DND-41 (cell line): ENCODE results near the gene BCL7A.

ENCODE experiments used
- ATAC-seq: fragments of 200-7000 bp; cut with Tn5 transposase; 3 replicates; pipeline ENCODE4 v1.9.1; 2021; ENCODE audit warnings: low read depth; ENCODE audit not compliant: insufficient read depth
- DNase-seq: peaks from one replicate; pipeline ENCODE4 v3.0.0-alpha.2; 2020
- H2AFZ ChIP-seq: 2 replicates; pipeline ENCODE4 v1.6.0; 2012; ENCODE audit warnings: low read depth, low read length
- H3K27ac ChIP-seq: 2 replicates; pipeline ENCODE4 v1.5.1; 2012; ENCODE audit warnings: low read length, inconsistent platforms
- H3K27me3 ChIP-seq: fragments of 200-600 bp; sonication (generic); 2 replicates; pipeline ENCODE4 v1.6.0; 2012; ENCODE audit warnings: low read length, mild to moderate bottlenecking, inconsistent platforms; ENCODE audit not compliant: insufficient read depth, poor library complexity
- H3K36me3 ChIP-seq: 2 replicates; pipeline ENCODE4 v1.5.1; 2012; ENCODE audit warnings: low read length, inconsistent platforms; ENCODE audit not compliant: insufficient read depth
- H3K4me1 ChIP-seq: 2 replicates; pipeline ENCODE4 v1.5.1; 2012; ENCODE audit warnings: mild to moderate bottlenecking, low read length; ENCODE audit not compliant: insufficient read depth
- H3K4me2 ChIP-seq: 2 replicates; pipeline ENCODE4 v1.6.0; 2012; ENCODE audit warnings: mild to moderate bottlenecking, moderate library complexity, low read length, inconsistent platforms; ENCODE audit not compliant: insufficient read depth
- H3K4me3 ChIP-seq, 2 experiments: fragments of 200-600 bp in 1 of 2; shearing (Covaris generic) in 1 of 2; 2 replicates each; pipeline ENCODE4 v1.5.1; 2012 to 2016; ENCODE audit warnings: inconsistent platforms in 2 of 2, low read length in 2 of 2, mild to moderate bottlenecking in 2 of 2, low read depth in 1 of 2, moderate library complexity in 1 of 2
- H3K79me2 ChIP-seq: 2 replicates; pipeline ENCODE4 v1.6.0; 2012; ENCODE audit warnings: low read length, inconsistent platforms; ENCODE audit not compliant: insufficient read depth
- H3K9ac ChIP-seq: 2 replicates; pipeline ENCODE4 v1.6.0; 2012; ENCODE audit warnings: low read depth, mild to moderate bottlenecking, inconsistent platforms, low read length, moderate library complexity
- H3K9me3 ChIP-seq: 2 replicates; pipeline ENCODE4 v1.5.1; 2012; ENCODE audit warnings: low read length, moderate library complexity, mild to moderate bottlenecking, inconsistent platforms; ENCODE audit not compliant: insufficient read depth, severe bottlenecking
- H4K20me1 ChIP-seq: 2 replicates; pipeline ENCODE4 v1.6.0; 2012; ENCODE audit warnings: low read length; ENCODE audit not compliant: insufficient read depth
- CTCF ChIP-seq: IDR thresholded peaks from 2 replicates; pipeline ENCODE4 v1.5.1; 2012; ENCODE audit warnings: borderline replicate concordance, low read length, moderate library complexity, mild to moderate bottlenecking; ENCODE audit not compliant: poor library complexity, severe bottlenecking; ENCODE audit errors: extremely low read depth
- EZH2 ChIP-seq: IDR thresholded peaks from 3 replicates; pipeline ENCODE4 v1.6.1; 2012; ENCODE audit warnings: borderline replicate concordance, low read depth, mild to moderate bottlenecking, moderate library complexity, low read length, inconsistent platforms; ENCODE audit not compliant: severe bottlenecking

BCL7A gene

GRCh38 chr12:121989276-121990113 is 32.2 kb upstream of the BCL7A start:
- Histone ChIP-seq H2AFZ (no peak overlapping the region), H3K4me1 (no peaks in the 10 kb centered on the region), H3K9me3 (no peaks in the 10 kb centered on the region), H4K20me1 (no peaks in the 10 kb centered on the region), H3K79me2 (no peaks in the 10 kb centered on the region), H3K4me2 (no peak overlapping the region), H3K27me3 (no peaks in the 10 kb centered on the region), H3K4me3 (no peak overlapping the region), H3K9ac (no peak overlapping the region), H3K36me3 (no peaks in the 10 kb centered on the region), H3K27ac (no peak overlapping the region)
- no peak for DNase-seq
- TF ChIP-seq CTCF (no peak), EZH2 (no peak)
- no peak for ATAC-seq

- TF ChIP-seq CTCF, result no peak
- TF ChIP-seq EZH2, result no peak
- Histone ChIP-seq H3K27me3 (no peaks in the 10 kb centered on the region), H2AFZ (no peak overlapping the region), H3K4me3 (no peak overlapping the region), H3K9ac (no peak overlapping the region), H3K4me2 (no peak overlapping the region), H3K4me1 (no peaks in the 10 kb centered on the region), H3K36me3 (no peaks in the 10 kb centered on the region), H3K9me3 (no peaks in the 10 kb centered on the region), H3K79me2 (no peaks in the 10 kb centered on the region), H3K27ac (no peak overlapping the region), H4K20me1 (no peaks in the 10 kb centered on the region)
- ATAC-seq (no peak), DNase-seq (no peak)
These were observed 31.5 kb upstream of the BCL7A start for GRCh38 chr12:121990114-121990647.

- Histone ChIP-seq H3K36me3 (no peaks in the 10 kb centered on the region), H3K27ac (no peak overlapping the region), H3K4me3 (no peak overlapping the region), H3K4me2 (no peak overlapping the region), H3K4me1 (no peaks in the 10 kb centered on the region), H3K79me2 (no peaks in the 10 kb centered on the region), H4K20me1 (no peaks in the 10 kb centered on the region), H2AFZ (no peak overlapping the region), H3K27me3 (no peaks in the 10 kb centered on the region), H3K9ac (no peak overlapping the region), H3K9me3 (no peaks in the 10 kb centered on the region)
- DNase-seq (no peak), ATAC-seq (no peak)
- no peak for TF ChIP-seq CTCF
- TF ChIP-seq EZH2, result no peak
These were observed 30.7 kb upstream of the BCL7A start for GRCh38 chr12:121990692-121991603.
